NCI-H1092 treated with DMSO at 0.1 percent for 48 hours (cell line): Measurements from ENCODE around the gene TECTA.
A peak's percentile ranks its signal among the peaks of the same experiment; 100 is the strongest.
"Not testable (repeated sequence)": the region's sequence is repeated elsewhere in the genome, so short reads cannot be mapped to it uniquely, and the experiment has no call there.

Source experiments
- DNase-seq: peaks from one replicate; lab custom pipeline; 2025; lab: John Stamatoyannopoulos, UW

Gene TECTA

GRCh38 chr11:121090145-121090721, 10.8 kb upstream of the TECTA start:
- DNase-seq = no peak

GRCh38 chr11:121091492-121092152, 9.4 kb upstream of the TECTA start:
- no peak for DNase-seq

- no peak for DNase-seq
Observed at GRCh38 chr11:121095561-121095960, 5.5 kb upstream of the TECTA start.

GRCh38 chr11:121099364-121099763, 1.7 kb upstream of the TECTA start:
- no peak for DNase-seq

- no peak for DNase-seq
Observed at GRCh38 chr11:121099885-121100284, 1.2 kb upstream of the TECTA start.

GRCh38 chr11:121104312-121104762, 3.3 kb downstream of the TECTA start:
- DNase-seq = no peak

- DNase-seq = no peak
Observed at GRCh38 chr11:121105063-121105480, 4.0 kb downstream of the TECTA start.

GRCh38 chr11:121105481-121106195, 4.6 kb downstream of the TECTA start:
- DNase-seq = no peak

GRCh38 chr11:121106812-121107211, 5.8 kb downstream of the TECTA start:
- DNase-seq = no peak

GRCh38 chr11:121108413-121108812, 7.4 kb downstream of the TECTA start:
- DNase-seq = no peak

- no peak for DNase-seq
Observed at GRCh38 chr11:121109471-121109870, 8.4 kb downstream of the TECTA start.

- no peak for DNase-seq
Observed at GRCh38 chr11:121109916-121110586, 9.0 kb downstream of the TECTA start.

GRCh38 chr11:121110871-121111724, 10.1 kb downstream of the TECTA start:
- no peak for DNase-seq

- DNase-seq = peak; percentile 83
Observed at GRCh38 chr11:121112498-121113455, 11.7 kb downstream of the TECTA start.

- DNase-seq = no peak
Observed at GRCh38 chr11:121113611-121114010, 12.6 kb downstream of the TECTA start.

- not testable (repeated sequence) for DNase-seq
Observed at GRCh38 chr11:121115024-121115423, 14.0 kb downstream of the TECTA start.

GRCh38 chr11:121117788-121118187, 16.7 kb downstream of the TECTA start:
- DNase-seq = no peak

GRCh38 chr11:121119440-121119839, 18.4 kb downstream of the TECTA start:
- no peak for DNase-seq

GRCh38 chr11:121122328-121122727, 21.3 kb downstream of the TECTA start:
- no peak for DNase-seq

- no peak for DNase-seq
Observed at GRCh38 chr11:121123496-121124069, 22.5 kb downstream of the TECTA start.
